Urothelium cell line (cell line): ENCODE data around the gene EPN3.

ENCODE experiments used
- DNase-seq: peaks from one replicate; pipeline ENCODE4 v3.0.0; 2011; ENCODE audit warnings: low spot score, mixed read lengths
- FAIRE-seq: peaks from 2 replicates; lab custom pipeline; 2011; peaks lifted over from hg19 to GRCh38; lab: Jason Lieb, UNC

EPN3 gene

DNA sequence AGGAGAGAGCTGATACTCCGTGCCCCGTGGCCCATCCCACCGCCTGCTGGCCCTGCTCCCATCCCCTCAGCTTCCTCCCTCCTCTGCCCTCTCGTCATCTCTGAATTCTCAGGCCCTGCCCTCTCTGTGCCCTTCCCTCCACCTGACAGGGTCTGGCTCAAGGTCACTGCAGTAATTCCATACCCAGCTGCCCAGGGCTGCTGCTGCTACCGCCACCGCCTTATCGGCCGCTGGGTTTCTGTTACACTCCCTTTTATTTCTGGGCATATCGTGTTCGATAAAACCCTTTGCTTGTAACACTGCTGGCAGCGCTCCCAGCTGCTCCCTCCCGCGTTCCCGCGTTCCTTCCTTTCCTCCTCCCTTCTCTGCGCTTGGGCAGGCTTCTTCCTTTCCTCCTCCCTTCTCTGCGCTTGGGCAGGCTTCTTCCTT lies 1.2 kb downstream of the EPN3 start:
- DNase-seq, result peak; percentile 50
- peak; percentile 9 for FAIRE-seq

DNA sequence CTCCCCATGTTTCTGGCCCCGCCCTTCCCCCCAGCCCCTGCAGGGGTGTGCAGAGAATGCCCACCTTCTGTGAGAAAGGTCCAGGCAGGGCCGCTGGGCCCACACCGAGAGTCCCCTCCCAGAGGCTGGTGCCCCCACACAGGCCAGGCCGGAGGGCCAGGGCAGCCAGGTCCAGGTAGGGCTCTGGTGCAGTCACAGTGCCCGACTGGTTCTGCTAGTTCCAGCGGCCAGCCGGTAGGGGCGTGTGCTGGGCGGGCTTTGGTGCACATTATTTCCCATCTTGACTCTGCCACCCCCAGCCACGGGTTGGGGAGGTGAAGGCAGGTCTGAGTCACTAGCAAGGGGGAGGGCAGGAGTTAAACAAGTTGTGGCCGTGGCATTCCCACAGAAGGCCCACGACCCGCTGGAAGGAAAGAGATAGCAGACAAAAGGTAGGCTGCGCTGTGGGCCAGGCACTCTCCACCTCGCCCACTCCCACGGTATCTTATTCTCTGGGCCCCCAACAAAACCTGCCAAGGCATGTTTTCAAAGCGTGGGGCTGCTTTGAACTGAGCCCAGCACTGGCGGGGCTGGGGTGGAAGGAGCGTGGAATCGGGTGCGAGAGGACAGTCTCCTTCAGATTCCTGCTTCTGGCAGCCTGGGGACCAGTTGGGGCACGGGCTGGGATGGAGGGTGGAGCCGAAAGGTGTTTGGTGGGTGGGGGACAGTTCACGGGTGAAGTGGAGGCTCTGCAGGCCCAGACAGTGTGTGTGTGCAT lies 1.9 kb downstream of the EPN3 start:
- DNase-seq (peak; percentile 86), FAIRE-seq (peak; percentile 86)

DNA sequence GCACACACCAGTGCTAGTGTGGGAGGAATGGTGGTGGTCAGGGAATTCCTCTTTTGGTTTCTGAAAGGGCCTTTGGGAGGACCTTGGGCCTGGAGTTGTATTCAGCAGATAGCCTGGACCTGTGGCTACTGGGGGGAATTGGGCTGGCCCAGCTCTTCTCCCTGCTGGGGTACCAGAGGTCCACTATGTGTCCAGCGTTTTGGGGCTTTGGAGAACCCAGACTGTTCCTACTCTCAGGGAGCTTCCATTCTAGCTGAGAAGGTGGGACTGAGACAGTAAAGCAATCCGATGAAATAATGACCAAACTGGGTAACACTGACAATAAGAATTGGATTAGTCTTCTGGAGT lies 2.4 kb downstream of the EPN3 start:
- FAIRE-seq, result no peak

DNA sequence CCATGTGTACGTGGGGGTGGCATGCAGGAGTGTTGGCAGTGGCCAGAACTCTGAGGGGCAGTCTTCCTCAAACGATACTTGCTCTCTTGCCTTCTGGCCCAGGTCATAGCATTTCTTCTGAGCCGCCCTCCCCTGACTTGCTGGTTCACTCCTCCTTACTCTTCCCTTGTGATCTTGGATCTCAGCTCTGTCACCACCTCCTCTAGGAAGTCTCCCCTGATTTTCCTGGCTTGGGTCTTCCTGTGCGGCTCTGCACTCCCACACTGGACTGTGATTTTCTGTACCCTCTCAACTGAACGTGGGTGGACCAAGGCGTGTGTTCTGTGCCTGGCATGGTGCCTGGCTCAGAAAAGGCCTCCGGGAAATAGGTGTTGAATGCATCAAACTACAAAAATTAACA lies 2.9 kb downstream of the EPN3 start:
- DNase-seq, result no peak
- no peak for FAIRE-seq

More for the DNA sequence above, 2.4 kb downstream of the EPN3 start:
- DNase-seq, result no peak

DNA sequence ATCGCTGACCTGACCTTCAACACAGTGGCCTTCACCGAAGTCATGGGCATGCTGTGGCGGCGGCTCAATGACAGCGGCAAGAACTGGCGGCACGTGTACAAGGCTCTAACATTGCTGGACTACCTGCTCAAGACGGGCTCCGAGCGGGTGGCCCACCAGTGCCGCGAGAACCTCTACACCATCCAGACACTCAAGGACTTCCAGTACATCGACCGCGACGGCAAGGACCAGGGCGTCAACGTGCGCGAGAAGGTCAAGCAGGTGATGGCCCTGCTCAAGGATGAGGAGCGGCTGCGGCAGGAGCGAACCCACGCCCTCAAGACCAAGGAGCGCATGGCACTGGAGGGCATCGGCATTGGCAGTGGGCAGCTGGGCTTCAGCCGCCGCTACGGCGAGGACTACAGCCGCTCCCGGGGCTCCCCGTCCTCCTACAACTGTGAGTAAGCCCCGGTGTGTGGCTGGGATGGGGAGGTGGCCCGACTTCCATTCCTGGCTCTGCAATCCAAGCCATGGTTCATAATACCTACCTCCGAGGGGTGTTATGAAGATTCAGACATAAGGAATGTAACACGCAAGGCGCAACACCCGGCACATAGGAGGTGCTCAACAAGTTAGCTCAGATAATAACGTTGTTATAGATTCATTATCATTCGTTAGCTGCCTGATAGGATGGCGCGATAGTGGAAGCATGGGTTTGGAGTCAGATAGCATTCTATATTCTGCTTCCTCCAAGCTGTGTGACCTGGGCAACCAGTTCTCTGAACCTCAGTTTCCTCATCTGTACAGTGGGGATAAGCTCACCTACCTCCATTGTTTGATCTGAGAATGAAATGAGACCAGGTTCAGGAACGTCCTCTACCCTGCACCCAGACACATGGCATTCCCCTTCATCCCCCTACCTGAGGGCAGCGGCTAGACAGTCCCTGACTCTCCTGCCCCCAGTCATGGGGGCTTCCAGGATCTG lies 4.4 kb downstream of the EPN3 start:
- FAIRE-seq, result no peak
- no peak for DNase-seq

DNA sequence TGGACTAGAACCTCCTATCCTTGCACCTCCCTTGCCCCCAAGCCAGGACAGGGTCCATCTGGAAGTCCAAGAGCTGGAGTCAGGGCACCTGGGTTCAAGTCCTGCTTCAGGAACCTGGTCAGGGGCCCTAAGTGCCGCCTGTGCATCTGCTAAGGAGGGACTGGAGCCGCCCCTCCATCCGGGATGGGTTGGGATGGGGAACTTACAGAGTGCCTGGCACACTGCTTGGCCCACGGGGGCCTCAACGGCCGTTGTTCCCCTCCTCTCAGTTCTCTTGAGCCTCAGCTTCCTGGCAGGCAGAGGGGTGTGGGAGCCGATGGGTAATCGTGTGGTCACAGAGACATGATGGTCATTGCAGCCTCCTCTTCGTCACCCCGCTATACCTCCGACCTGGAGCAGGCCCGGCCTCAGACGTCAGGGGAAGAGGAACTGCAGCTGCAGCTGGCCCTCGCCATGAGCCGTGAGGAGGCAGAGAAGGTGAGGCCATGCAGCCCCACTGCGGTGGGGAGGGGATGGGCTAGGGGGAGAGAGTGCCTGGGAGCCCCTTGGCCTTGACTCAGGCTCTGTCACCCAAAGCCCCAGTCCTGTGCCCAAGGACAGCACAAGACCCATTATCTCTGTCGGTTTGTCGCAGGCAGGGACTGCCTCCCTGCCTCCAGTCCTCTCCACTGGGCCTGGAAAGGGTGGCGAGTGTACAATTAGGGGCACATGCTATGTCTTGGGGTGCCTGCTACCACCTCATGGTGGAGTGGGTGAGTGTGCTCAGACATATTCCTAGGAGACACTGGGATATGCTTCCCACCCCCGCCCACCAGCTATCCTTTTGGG lies 5.4 kb downstream of the EPN3 start:
- FAIRE-seq, result no peak
- DNase-seq, result no peak

DNA sequence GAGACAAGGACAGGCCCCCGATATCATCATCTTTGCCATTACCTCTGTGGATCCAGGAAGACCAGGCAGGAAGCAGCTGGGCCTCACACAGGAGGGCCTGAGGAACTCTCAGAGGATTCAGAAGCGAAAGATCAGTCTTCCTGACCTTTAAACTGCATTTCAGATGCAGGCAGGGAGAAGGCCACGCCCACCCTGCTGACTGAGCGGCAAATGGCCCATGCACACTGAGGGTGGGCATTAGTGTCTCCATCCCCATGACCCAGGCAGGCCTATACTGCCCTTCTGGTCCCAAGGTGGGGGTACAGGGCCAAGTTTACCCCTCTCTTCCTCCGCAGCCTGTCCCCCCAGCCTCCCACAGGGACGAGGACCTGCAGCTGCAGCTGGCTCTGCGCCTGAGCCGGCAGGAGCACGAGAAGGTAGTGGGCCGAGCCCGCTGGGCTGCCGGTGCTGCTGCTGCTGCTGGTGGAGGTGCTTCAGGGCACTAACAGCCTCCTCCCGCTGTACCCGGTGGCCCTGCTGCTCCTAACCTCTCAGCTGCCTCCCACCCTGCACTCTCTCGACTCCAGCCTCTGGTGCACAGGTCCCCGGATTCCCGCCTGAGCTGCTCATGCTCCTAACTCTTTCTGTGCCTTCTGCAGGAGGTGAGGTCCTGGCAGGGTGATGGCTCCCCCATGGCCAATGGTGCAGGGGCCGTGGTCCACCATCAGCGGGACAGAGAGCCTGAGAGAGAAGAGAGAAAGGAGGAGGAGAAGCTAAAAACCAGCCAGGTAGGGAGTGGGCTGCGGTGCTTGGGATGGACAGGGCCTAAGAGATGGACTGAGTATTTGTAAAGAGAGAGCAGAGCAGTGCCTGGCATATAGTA lies 6.2 kb downstream of the EPN3 start:
- no peak for DNase-seq
- peak; percentile 5 for FAIRE-seq

DNA sequence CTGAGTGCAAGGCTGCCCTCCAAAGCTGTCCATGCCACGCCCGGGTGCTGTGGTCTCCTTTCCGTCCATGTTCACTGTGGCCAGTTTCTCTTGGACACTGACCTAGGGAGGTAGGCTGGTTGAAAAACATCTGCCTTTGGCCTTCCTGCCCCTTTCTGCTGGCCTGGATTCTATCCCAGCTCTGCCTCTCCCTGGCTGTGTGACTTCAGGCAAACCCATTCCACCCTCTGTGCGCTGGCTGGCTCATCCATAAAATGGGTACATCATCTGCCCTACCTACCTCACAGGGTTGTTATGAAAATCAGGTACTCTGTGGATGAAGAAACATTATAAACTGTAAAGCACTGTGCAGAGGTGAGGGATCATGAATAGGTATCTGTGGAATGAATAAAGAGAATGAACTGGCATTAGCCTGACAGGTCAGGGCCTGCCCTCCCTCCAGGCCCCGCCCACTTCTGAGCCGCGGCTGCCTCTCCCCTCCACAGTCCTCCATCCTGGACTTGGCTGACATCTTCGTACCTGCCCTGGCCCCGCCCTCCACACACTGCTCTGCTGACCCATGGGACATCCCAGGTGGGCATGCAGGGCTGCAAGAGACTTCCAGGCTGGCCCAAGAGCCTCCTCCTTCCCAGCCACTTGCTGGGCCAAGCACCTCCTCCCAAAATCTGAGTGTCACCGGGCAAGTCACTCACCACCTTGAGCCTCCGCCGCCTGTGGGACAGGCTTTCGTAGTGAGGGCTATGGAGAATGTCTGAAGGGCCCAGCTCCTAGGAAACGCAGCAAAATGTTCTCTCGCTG lies 7.4 kb downstream of the EPN3 start:
- FAIRE-seq (no peak), DNase-seq (no peak)

DNA sequence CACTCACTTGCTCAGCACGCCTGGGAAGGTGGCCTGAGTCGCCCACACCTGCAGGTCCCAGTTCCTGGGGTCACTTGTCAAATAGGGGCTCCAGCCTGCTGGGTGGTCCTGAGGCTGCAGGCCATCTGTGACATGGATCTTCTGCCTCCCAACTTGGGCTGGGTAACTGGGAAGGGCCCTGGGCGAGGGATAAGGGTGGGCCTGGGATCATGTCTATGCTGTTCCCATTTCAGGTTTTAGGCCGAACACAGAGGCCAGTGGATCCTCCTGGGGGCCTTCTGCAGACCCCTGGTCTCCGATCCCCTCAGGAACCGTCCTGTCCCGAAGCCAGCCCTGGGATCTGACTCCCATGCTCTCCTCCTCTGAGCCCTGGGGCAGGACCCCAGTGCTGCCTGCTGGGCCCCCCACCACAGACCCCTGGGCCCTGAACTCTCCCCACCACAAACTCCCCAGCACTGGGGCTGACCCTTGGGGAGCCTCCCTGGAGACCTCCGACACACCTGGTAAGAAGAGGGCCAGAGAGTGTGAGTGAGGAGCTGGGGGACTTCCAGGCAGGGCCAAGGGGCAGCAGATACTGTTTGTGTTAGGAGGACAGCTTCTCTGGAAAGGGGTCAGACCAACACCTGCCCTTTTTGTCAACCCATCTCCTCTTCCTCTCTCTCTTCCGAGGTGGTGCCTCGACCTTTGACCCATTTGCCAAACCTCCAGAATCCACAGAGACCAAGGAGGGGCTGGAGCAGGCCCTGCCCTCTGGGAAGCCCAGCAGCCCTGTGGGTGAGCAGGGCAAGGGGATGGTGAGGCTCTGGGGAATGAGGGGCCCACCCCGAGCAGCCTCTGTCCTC lies 8.2 kb downstream of the EPN3 start:
- no peak for FAIRE-seq
- DNase-seq, result no peak

DNA sequence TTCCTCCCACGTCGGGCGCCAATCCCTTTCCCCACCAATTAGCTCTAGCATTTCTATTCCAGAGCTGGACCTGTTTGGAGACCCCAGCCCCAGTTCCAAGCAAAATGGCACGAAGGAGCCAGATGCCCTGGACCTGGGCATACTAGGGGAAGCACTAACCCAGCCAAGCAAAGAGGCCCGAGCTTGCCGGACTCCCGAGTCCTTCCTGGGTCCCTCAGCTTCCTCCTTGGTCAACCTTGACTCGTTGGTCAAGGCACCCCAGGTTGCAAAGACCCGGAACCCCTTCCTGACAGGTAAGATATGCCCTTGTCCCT lies 8.8 kb downstream of the EPN3 start:
- FAIRE-seq, result no peak

DNA sequence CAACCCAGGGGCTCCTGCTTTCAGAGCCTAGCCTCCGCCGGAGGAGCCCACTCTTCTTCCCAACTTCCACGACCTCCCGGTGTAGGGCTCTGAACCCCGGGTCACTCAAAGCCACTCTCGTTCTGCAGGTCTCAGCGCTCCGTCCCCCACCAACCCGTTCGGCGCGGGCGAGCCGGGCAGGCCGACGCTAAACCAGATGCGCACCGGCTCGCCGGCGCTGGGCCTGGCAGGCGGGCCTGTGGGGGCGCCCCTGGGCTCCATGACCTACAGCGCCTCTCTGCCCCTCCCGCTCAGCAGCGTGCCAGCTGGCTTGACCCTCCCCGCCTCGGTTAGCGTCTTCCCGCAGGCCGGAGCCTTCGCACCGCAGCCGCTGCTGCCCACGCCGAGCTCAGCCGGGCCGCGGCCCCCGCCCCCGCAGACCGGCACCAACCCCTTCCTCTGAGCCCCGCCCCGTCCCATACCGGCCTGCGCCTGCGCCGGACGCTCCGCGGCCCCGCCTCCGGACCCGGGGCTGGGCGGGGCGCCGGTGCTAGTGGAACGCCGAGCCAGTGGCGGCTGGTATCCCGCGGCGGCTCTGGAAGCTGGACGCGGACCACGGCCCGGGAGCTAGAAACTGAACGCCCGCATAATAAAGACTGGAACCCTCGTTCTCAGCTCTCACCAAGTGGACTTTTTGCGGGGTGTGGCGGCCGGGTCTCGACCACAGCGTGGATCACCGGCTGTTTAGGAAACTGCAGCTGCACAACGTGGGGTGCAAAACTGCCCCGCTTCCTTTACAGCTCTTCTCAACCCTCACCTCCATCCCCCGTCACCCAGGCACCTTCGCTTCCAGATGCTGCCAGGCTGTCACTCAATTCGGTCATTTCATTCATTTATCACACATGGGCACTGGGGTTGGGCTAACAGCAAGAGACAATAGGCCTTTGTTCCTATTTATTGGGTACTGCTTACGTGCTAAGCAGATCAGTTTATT lies 9.5 kb downstream of the EPN3 start:
- DNase-seq, result peak; percentile 97
- FAIRE-seq, result peak; percentile 96

More for the DNA sequence above, 8.8 kb downstream of the EPN3 start:
- no peak for DNase-seq

DNA sequence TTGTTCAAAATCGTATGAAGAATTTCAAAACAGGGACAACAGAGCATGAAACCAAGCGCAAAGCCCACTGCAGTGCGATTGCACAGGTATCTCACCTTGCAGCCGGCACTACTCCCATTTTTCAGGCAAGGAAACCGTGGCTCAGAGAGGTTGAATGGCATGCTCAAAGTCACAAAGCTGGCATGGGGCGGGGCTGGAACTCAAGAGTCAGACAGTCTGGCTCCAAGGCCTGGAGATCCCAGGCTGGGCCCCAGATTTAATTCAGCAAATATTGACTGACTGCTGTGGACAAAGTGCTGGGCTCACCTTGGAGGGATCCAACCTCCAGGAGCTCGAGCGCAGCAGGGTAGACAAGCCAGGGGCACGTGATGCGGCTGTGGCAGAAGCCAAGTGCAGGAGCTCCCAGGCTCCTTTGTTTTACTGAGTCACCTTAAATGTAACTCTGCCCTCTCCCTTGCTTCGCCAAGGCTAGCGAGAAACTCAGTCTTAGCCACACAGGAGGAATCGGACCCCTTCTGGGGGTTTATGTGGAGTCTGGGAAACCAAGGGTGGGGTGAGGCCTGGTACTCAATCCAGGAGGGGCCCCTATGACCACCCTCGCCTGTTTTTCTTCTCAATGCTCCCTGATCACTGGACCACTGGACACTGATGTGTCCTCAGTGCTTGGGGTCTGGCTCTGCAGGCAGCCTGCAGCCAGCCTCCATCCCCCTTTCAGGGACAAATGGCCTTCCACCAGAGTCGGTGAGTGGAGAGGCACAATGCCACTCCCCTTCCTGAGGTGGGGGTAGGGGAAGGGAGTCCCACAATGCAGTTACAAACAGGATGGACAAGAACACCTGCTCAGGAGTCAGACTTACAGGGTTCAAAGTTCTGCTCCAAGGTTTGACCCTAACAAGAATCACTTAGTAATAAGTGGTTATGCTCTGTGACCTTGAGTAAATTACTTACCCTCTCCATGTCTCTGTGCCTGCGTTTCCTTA lies 10.6 kb downstream of the EPN3 start:
- DNase-seq, result peak; percentile 60
- FAIRE-seq, result no peak

DNA sequence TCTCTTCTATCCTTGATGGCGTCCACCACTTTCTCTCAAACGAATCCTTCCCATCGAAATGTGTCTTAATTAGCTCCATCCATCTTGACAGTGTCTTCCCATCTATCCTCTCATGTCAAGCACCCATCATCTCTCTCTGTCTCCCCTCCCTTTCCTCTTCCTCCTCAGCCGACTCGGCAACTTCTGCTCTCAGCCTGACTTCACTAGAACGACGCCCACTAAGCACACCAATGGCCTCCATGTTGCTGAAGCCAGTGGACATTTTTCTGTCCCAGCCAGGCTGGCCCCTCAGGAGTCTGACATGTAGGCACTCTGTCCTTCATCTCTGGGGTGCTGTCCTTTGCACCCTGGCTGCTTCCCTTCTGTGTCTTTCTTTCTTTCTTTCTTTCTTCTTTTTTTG lies 12.0 kb downstream of the EPN3 start:
- no peak for DNase-seq
- no peak for FAIRE-seq

DNA sequence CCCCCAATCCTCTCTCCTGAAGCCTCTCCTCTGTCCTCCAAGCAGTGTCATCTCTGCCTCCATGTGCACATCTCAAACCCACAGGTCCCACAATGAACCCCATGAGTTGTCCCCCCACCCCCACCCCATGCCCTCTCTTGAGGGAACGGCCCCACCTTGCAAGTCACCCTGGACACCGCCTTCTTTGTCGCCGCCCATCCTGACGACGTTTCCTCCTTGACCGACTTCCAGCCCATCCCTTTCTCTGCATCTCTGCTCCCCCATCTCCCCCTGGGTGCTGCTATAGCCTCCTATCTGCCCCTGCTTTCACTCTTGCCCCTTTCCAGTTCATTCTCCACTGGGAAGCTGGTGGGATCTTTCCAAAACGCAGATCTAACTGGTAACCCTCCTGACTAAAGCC lies 12.8 kb downstream of the EPN3 start:
- DNase-seq, result no peak
- FAIRE-seq, result no peak

DNA sequence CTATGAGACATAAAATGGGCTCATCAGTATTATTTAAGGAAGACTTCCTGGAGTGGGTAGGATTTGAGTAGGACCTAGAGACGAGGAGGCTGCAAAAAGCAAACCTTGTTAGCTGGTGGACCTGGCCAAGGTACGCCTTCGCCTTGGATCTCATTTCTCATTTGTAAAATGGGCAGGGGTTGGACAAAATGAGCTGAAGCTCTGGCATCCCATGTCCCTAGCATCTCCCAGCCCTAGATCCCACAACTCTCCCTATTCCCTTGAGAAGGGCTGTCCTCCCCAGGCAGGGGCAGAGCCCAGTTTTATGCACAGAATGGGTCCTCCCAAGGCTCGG lies 14.1 kb downstream of the EPN3 start:
- no peak for FAIRE-seq

DNA sequence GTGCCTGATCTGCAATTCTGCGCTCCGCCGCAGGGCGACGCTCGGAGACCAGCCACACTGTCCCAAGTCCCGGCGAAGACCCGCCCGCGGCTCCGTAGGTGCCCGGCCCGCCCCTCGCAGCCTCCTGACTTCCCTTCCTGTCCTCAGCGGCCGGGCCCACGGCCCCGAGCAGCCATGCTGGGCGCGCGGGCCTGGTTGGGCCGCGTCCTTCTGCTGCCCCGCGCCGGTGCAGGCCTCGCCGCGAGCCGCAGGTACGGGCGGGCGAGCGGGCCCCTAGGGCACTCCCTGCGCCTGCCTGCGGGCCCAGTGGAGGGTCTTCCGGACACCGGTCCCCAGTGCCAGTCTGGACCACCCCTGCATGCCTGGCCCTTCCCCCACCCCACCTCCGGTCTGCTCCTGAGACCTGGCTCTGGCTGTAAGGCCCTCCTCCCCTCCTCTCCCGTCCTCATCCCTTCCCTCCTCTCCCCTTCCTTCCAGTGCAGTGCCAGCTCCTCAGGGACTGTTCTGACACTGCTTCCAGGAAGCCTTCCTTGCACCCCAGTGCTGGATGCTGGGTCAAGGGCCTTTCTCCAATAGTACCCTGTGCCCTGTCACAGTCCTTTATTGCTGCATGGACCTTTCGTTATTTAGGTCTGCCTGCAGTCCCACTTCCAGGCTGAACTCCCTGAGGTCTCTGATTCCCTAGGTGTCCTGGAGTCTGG lies 14.7 kb downstream of the EPN3 start, which contains the start of gene SPATA20:
SPATA20 (plus strand) TSS at position 140 of the 701 bp plus-strand sequence; CDS start at position 175, 35 bp downstream.
- FAIRE-seq, result no peak
- peak; percentile 96 for DNase-seq

More for the DNA sequence above, 14.1 kb downstream of the EPN3 start:
- no peak for DNase-seq
